HTERT RPE-1 (cell line): ENCODE data around the gene MOBP.
"Not testable (repeated sequence)": the region's sequence is repeated elsewhere in the genome, so short reads cannot be mapped to it uniquely, and the experiment has no call there.

Source experiments
- in situ Hi-C: fragments of 300-500 bp; cut with MboI; formaldehyde crosslinking; loops from 4 replicates; pipeline ENCODE4 v1.14.3; 2020; ENCODE audit warnings: low sequenced_read_pairs

The MOBP gene, protein sequence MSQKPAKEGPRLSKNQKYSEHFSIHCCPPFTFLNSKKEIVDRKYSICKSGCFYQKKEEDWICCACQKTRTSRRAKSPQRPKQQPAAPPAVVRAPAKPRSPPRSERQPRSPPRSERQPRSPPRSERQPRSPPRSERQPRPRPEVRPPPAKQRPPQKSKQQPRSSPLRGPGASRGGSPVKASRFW

GRCh38 chr3:39467394-39468107, at the start of gene MOBP:
TSS of gene MOBP (plus strand) at chr3:39467680. CDS start at chr3:39502070, 34,390 bp downstream.
- in situ Hi-C loops = no loop called here

GRCh38 chr3:39418556-39419225, 48.8 kb upstream of the MOBP start:
- in situ Hi-C loops = not testable (repeated sequence)

DNA sequence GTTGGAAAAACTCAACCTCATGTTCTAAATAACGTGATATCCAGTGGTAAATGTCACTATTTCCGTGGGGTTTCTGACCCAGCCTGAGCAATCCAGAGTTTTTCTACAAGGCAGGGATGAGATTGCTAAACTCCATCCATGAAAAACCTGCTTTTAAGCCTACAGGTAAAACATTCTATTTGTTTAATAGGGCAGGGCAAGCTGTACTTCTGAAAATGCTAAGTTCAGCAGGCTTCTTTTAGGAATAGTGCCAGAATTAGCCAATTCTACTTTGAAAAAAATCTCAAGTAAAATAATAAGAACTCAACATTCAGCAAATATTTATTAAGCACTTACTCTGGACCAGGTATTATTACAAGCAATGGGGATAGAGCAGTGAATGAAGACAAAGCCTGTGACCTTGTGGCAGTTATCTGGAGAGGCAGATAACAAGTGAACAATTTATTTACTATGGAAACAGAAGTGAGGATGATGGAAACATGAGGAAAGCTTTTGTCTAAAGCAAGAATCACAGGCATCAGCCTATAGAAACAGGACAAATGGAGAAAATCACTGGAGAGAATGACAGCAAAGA, 47.7 kb upstream of the MOBP start:
- in situ Hi-C loops = no loop called here

- in situ Hi-C loops = no loop called here
These were observed 46.9 kb upstream of the MOBP start for GRCh38 chr3:39420543-39420942.

- in situ Hi-C loops = no loop called here
These were observed 44.0 kb upstream of the MOBP start for GRCh38 chr3:39423436-39423970.

- in situ Hi-C loops = no loop called here
These were observed 41.2 kb upstream of the MOBP start for GRCh38 chr3:39426312-39426711.

DNA sequence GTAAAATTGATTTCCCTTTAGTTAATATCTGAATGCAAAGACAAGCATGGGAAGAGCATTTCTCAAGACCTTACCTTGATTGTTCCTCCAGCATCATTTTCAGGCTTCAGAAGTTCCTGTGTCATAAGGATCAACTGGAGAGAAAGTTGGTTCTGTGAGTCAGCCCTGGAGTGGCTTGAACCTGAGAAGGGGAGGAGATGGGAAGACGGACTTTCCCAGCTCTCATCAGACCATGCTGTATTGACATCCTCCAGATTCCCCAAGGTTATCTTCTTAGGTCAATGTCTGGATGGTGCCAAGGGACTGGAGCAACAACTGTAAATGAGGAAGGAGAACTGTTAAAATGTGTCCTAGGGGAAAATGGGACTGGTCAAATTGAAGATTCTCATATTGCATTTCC, 40.0 kb upstream of the MOBP start:
- in situ Hi-C loops = no loop called here

GRCh38 chr3:39428745-39429201, 38.7 kb upstream of the MOBP start:
- in situ Hi-C loops = no loop called here

DNA sequence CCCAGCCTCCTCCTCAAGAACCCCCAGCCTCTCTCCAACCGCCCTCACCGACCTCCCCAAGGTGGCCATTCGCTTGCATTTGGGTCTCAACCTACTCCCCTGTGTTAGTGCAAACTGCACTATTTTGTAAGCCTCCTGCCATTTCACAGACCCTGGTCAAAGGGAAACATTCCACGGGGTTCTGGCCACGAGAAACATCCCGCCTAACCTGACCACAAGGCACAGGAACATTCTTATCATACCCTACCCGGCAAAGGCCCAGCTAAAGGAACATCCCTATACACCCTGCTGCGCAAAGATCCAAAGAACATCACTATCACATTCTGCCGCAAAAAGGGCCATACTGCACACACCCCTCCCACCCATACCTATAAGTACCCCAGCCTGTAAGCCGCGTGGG, 38.0 kb upstream of the MOBP start:
- in situ Hi-C loops = no loop called here

DNA sequence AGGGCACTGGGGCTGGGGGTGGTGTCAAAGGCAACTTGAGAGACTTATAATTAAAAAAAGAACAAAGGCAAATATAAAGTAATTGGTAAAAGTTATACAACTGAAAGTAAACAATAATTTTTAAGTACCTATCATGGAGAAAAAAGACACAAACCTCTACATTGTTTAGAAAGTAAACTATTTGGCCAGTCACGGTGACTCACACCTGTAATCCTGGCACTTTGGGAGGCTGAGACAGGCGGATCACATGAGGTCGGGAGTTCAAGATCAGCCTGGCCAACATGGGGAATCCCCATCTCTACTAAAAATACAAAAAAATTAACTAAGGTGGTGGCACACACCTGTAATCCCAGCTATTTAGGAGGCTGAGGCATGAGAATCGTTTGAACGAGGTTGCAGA, 35.1 kb upstream of the MOBP start:
- in situ Hi-C loops = no loop called here

DNA sequence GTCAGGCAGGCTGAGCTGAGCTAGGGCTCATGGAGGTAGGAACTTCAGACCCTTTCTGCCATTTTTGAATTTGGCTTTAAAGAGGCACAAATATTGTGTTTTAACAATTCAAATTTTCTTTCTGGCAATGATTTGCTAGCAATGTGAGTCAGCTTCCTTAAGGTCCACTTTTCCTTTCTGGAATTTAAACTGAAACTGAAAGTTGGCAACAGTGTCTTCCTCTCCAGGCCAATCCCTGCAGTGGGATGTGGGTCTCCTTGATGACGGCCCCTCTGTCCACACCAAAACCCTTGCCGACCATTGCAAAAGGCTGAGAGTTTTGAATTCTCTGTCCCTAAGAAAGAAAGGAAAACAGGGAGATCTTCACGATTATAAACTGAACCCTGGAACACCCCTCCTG, 33.8 kb upstream of the MOBP start:
- in situ Hi-C loops = no loop called here

DNA sequence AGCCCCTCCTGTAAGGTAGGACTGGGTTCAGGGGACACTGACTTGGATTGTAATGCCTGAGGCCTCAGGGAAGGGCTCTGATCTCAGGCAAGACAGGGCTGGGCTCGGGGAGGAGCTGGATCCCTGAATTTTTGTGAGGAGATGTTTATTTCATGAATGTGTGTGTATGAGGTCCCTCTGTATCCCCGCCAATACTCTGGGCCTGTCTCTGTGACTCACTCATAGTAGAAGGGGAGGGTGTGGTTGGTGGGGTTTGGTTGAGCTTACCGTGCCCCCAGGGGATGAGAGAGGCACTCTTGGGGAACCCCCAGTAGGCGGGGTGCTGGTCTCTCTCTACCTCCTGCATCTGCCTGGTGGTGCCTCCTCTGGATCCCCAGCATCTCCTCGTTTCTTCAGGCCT, 32.9 kb upstream of the MOBP start:
- in situ Hi-C loops = no loop called here

DNA sequence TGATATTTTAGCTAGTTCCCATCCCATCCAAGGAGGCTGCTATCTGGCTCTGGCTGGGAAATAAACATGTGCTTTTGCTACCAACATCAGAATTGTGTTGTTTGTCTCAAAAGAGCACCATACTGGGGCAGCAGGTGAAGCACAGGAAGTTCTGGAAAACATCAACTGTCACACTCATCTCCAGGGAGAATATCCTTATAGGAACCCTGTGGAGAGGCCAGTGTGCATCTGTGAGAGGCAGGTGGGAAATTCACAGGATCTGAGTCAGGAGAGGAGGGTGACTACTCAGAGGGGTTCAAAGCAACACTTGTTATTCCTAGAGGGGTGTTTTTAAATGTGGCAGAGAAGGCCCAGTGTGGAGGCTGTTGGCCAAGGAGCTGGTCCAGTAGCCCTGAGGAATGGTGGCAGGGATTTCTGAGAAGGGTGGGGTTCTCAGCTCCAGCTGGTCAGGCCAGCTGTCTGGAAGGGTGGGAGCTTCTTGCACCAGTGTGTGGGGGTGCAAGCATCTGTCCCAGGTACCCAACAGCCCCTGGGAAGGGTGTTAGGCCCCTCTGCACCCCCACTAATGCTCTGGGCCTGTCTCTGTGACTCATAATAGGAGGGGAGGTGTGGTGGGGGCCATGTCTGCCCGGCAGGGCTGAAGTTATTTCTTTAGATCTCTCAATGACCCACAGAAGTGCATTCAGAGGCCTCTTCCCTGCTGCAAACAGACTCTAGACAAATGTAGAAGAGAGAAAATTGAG, 32.3 kb upstream of the MOBP start:
- in situ Hi-C loops = no loop called here

DNA sequence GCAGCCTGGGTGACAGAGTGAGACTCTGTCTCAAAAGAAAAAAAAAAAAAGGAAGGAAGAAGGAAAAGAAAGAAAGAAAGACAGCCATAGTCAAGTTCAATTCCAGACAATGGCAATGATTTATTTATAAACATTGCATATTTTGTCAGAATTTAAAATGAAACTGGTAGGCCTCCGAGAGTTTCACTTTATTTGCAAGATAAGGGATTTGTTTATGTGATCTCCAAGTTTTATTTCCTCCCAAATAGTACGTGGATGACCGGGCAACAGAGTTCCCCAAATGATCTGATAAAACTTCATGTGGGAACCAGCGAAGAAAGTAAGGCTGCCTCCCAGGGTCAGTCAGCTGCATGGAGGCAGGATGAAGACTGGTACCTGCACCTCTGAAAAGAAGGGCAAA, 28.6 kb upstream of the MOBP start:
- in situ Hi-C loops = no loop called here

- in situ Hi-C loops = no loop called here
These were observed 27.2 kb upstream of the MOBP start for GRCh38 chr3:39440316-39440715.

DNA sequence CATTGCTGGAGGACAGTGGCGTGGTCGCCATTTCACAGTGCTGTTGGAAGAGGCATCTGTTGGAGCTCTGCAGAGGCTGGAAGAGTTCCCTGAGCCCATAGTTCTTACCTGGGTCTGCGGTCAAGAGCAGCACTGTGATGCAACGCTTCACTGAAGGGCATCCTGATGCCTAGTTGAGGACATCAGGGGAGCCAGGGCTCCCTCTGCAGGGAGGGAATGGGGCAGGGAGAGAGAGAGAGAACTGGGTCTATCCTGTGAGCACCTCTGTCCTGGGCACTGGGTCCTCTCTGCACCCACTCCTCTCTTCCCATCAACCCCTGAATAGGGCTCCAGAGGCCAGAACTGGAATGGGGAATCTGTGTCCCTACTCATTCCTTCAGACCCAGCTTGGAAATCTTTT, 23.9 kb upstream of the MOBP start:
- in situ Hi-C loops = no loop called here

DNA sequence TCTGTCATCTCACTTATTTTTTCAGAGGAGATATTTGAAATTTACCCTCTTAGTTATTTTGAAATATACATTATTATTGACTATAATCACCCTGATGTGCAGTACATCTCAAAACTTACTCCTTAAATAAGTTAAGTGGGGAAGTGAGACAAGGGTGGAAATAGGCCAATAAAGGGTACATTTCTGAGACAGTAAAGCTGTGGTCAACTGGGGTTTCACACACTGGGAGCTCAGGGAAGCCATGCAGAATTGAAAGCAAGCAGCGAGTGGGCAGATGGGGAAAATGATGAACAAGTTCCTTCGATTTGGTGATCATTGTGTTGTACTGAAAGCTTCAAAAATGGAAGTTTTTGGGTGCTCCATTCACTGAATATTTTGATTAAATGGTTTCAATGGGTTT, 21.6 kb upstream of the MOBP start:
- in situ Hi-C loops = no loop called here

GRCh38 chr3:39446444-39446843, 21.0 kb upstream of the MOBP start:
- in situ Hi-C loops = no loop called here

DNA sequence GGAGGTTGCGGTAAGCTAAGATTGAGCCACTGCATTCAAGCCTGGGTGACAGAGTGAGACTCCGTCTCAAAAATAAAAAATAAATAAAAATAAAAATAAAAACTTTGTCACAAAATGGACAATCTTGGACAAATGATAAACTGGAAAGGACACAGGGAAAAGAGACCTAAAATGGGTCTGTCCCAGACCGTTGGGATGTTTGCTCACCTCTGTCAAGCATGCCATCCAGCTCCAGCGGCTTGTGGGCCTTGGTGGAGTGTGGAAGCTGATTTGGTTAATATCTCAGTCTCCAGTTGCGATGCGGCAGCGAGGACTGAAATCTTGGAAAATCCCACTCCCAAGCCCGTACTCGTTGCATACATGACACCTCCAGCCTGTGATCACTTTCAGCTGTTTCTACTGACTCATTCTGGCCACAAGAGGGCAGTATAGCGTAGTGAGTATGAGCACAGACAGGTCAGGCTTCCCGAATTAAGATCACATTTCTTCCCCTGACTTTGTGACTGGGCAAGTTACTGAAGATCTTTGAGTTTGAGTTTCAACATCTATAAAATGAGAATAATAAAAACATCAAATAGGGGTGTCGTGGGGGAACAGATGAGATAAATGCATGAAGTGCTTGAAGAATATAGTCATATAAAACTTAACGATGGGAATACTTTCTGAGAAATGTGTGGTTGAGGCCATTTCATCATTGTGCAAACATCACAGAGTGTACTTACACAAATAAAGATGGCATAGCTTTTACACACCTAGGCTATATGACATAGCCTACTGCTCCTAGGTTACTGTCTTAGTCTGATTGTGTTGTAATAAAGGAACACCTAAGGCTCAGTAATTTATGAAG, 19.6 kb upstream of the MOBP start:
- in situ Hi-C loops = no loop called here
